H9 (cell line): ENCODE measurements around the gene NEK11. TPM values are rescaled to one million over a fixed set of nuclear protein-coding genes. Genes with fewer than 3 reads are reported as not detected.

Experiments
- DNase-seq: peaks from one replicate; pipeline ENCODE4 v3.0.0-alpha.2; 2017
- H2AFZ ChIP-seq: one replicate; pipeline ENCODE4 v1.6.1; 2013; ENCODE audit warnings: mild to moderate bottlenecking, low read length, control low read depth, moderate library complexity
- H2AK5ac ChIP-seq: 2 replicates; pipeline ENCODE4 v1.6.1; 2013; ENCODE audit warnings: low read length, control low read depth, mixed read lengths; ENCODE audit not compliant: insufficient read length
- H2BK120ac ChIP-seq: one replicate; pipeline ENCODE4 v1.6.1; 2013; ENCODE audit warnings: low read depth, mild to moderate bottlenecking, low read length, control low read depth, inconsistent platforms; ENCODE audit not compliant: poor library complexity, severe bottlenecking
- H2BK12ac ChIP-seq: 2 replicates; pipeline ENCODE4 v1.6.1; 2013; ENCODE audit warnings: low read length, control low read depth, mixed read lengths, low read depth; ENCODE audit not compliant: insufficient read length
- H2BK15ac ChIP-seq: 2 replicates; pipeline ENCODE4 v1.6.1; 2013; ENCODE audit warnings: low read depth, low read length, control low read depth
- H2BK20ac ChIP-seq: one replicate; pipeline ENCODE4 v1.6.1; 2013; ENCODE audit warnings: low read depth, mild to moderate bottlenecking, low read length, control low read depth, inconsistent platforms; ENCODE audit not compliant: poor library complexity, severe bottlenecking
- H2BK5ac ChIP-seq: 2 replicates; pipeline ENCODE4 v1.6.1; 2013; ENCODE audit warnings: low read length, control low read depth, mixed read lengths; ENCODE audit not compliant: insufficient read length
- H3K14ac ChIP-seq: 2 replicates; pipeline ENCODE4 v1.6.1; 2013; ENCODE audit warnings: low read length, control low read depth; ENCODE audit not compliant: insufficient read depth
- H3K18ac ChIP-seq: 2 replicates; pipeline ENCODE4 v1.6.1; 2013; ENCODE audit warnings: low read depth, mild to moderate bottlenecking, mixed read lengths, low read length, control low read depth; ENCODE audit not compliant: insufficient read length
- H3K23ac ChIP-seq: 2 replicates; pipeline ENCODE4 v1.6.1; 2013; ENCODE audit warnings: low read length, control low read depth, mixed read lengths, low read depth; ENCODE audit not compliant: insufficient read length
- H3K23me2 ChIP-seq: 2 replicates; pipeline ENCODE4 v1.6.1; 2013; ENCODE audit warnings: low read depth, mild to moderate bottlenecking, mixed read lengths, low read length, control low read depth; ENCODE audit not compliant: insufficient read length, poor library complexity, severe bottlenecking
- H3K27ac ChIP-seq: 2 replicates; pipeline ENCODE4 v1.5.1; 2013; ENCODE audit warnings: low read length, control low read depth, mixed read lengths, low read depth; ENCODE audit not compliant: insufficient read length
- H3K27me3 ChIP-seq: 2 replicates; pipeline ENCODE4 v1.6.1; 2013; ENCODE audit warnings: low read length, control low read depth, inconsistent platforms; ENCODE audit not compliant: insufficient read depth
- H3K4ac ChIP-seq: 2 replicates; pipeline ENCODE4 v1.6.1; 2013; ENCODE audit warnings: low read depth, mild to moderate bottlenecking, control low read depth, inconsistent platforms, low read length, moderate library complexity
- H3K4me1 ChIP-seq: 2 replicates; pipeline ENCODE4 v1.6.1; 2013; ENCODE audit warnings: low read length, control low read depth, inconsistent platforms; ENCODE audit not compliant: insufficient read depth
- H3K4me2 ChIP-seq: 2 replicates; pipeline ENCODE4 v1.6.1; 2013; ENCODE audit warnings: low read length, control low read depth, mixed read lengths; ENCODE audit not compliant: insufficient read length, insufficient read depth
- H3K56ac ChIP-seq: 2 replicates; pipeline ENCODE4 v1.6.1; 2013; ENCODE audit warnings: low read depth, mild to moderate bottlenecking, mixed read lengths, low read length, control low read depth; ENCODE audit not compliant: insufficient read length
- H3K79me1 ChIP-seq: 2 replicates; pipeline ENCODE4 v1.6.1; 2013; ENCODE audit warnings: low read depth, mild to moderate bottlenecking, moderate library complexity, low read length, control low read depth, inconsistent platforms; ENCODE audit not compliant: insufficient read depth, poor library complexity, severe bottlenecking
- H3K79me2 ChIP-seq: 2 replicates; pipeline ENCODE4 v1.6.1; 2013; ENCODE audit warnings: low read length, control low read depth, inconsistent platforms; ENCODE audit not compliant: insufficient read depth
- H3K9ac ChIP-seq: 2 replicates; pipeline ENCODE4 v1.6.1; 2013; ENCODE audit warnings: low read length, control low read depth, mixed read lengths; ENCODE audit not compliant: insufficient read length; ENCODE audit errors: extremely low read depth
- H3K9me3 ChIP-seq: one replicate; pipeline ENCODE4 v1.6.1; 2013; ENCODE audit warnings: low read depth, low read length, inconsistent platforms; ENCODE audit not compliant: control insufficient read depth
- H3T11ph ChIP-seq: one replicate; pipeline ENCODE4 v1.6.1; 2013; ENCODE audit warnings: mild to moderate bottlenecking, low read length, control low read depth, inconsistent platforms
- H4K20me1 ChIP-seq: one replicate; pipeline ENCODE4 v1.6.1; 2013; ENCODE audit not compliant: control insufficient read depth, insufficient read length, insufficient read depth
- H4K5ac ChIP-seq: 2 replicates; pipeline ENCODE4 v1.6.1; 2013; ENCODE audit warnings: low read depth, mild to moderate bottlenecking, mixed read lengths, low read length, control low read depth; ENCODE audit not compliant: insufficient read length
- H4K8ac ChIP-seq: replicated peaks from 2 replicates; pipeline ENCODE4 v1.6.1; 2013; ENCODE audit warnings: low read length, control low read depth, mixed read lengths, low read depth; ENCODE audit not compliant: insufficient read length
- H4K91ac ChIP-seq: 2 replicates; pipeline ENCODE4 v1.6.1; 2013; ENCODE audit warnings: low read depth, mild to moderate bottlenecking, moderate library complexity, mixed read lengths, low read length, control low read depth; ENCODE audit not compliant: insufficient read length
- H3K27ac Mint-ChIP-seq, 3 experiments: 2 replicates in 2 of 3; 3 replicates in 1 of 3; pipeline ENCODE4 v1.8.0; 2020 to 2021; ENCODE audit warnings: mixed read lengths in 3 of 3, mild to moderate bottlenecking in 1 of 3, moderate library complexity in 1 of 3
- H3K27me3 Mint-ChIP-seq: 2 replicates; pipeline ENCODE4 v1.8.0; 2021; ENCODE audit warnings: low read depth, mild to moderate bottlenecking, moderate library complexity, mixed read lengths
- H3K36me3 Mint-ChIP-seq, 3 experiments: 2 replicates in 2 of 3; 3 replicates in 1 of 3; pipeline ENCODE4 v1.8.0; 2020 to 2021; ENCODE audit warnings: low read depth in 3 of 3, mixed read lengths in 3 of 3; ENCODE audit not compliant: insufficient read depth in 1 of 3
- H3K4me1 Mint-ChIP-seq, 2 experiments: 2 replicates each; pipeline ENCODE4 v1.8.0; 2020; ENCODE audit warnings: mixed read lengths in 2 of 2
- H3K4me3 Mint-ChIP-seq, 2 experiments: 2 replicates in 1 of 2; 3 replicates in 1 of 2; pipeline ENCODE4 v1.8.0; 2020 to 2021; ENCODE audit warnings: mild to moderate bottlenecking in 2 of 2, mixed read lengths in 2 of 2, moderate library complexity in 1 of 2
- H3K9me3 Mint-ChIP-seq, 2 experiments: 2 replicates in 1 of 2; 3 replicates in 1 of 2; pipeline ENCODE4 v1.8.0; 2020; ENCODE audit warnings: mild to moderate bottlenecking in 2 of 2, mixed read lengths in 2 of 2, moderate library complexity in 1 of 2
- WGBS: extraction: QIAGEN DNeasy Blood & Tissue Kit; methylation state at CpG from one replicate; pipeline ENCODE4 v1.1.7; 2013; ENCODE audit warnings: missing lambda C conversion rate, low lambda C conversion rate, mixed read lengths; ENCODE audit not compliant: insufficient read length; ENCODE audit errors: extremely low coverage; 5-methylcytosine and 5-hydroxymethylcytosine counted together
- total RNA-seq: library from RNA; stranded (reverse); gene quantifications from 2 replicates; pipeline ENCODE4 v1.2.1, GENCODE V29; 2021
- TF ChIP-seq, protein P1 (sequence below): fragments of 200-600 bp; sonication (generic); conservative IDR thresholded peaks from 3 replicates; pipeline ENCODE4 v1.8.0; 2021; ENCODE audit warnings: antibody characterized with exemption, mild to moderate bottlenecking

The NEK11 gene
- total RNA-seq, 1 experiment from 2014 or later = 2.5 TPM

DNA sequence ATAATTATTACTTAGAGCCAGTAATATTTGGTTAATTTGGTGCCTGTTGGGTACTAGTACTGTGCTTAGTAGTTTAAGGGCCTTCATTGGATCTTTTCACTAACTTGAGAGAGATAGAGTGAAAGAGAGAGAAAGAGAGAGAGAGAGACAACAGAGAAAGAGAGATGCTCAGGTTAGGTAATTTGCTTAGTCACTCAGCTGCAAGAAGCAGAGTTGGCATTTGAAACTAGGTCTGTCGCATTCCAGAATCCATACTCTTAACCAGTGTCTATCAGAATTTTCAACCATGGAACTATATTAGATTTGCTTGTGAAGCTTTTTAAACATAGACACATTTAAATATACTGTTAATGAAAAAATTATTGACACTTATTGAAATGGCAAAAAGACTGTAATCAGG, 323.8 kb downstream of the NEK11 start:
- no peak overlapping the region for H3K14ac ChIP-seq
- H3K79me2 ChIP-seq = no peaks in the 10 kb centered on the region
- no peak overlapping the region for H3K23ac ChIP-seq
- H2BK12ac ChIP-seq = no peak overlapping the region
- no peak overlapping the region for H3K4me3 Mint-ChIP-seq
- H4K8ac ChIP-seq = no peak overlapping the region
- H3K4me1 ChIP-seq = no peaks in the 10 kb centered on the region; the same call in 1 of the 2 replicates
- H3K4me2 ChIP-seq = no peak overlapping the region
- no peaks in the 10 kb centered on the region; a peak in 1 of 5 replicates for H3K9me3 Mint-ChIP-seq
- no peak overlapping the region for H2BK20ac ChIP-seq
- no peak overlapping the region for H4K5ac ChIP-seq
- H3K79me1 ChIP-seq = no peaks in the 10 kb centered on the region
- H3K27ac Mint-ChIP-seq = peak overlapping the region in 1 of 3 experiments; percentile 32; a peak in 1 of 7 replicates
- WGBS = no CpG with 5 or more reads among the region's 1 CpG
- no peak overlapping the region for H2BK5ac ChIP-seq
- no peak overlapping the region for H3K56ac ChIP-seq
- no peaks in the 10 kb centered on the region for H3K23me2 ChIP-seq
- H3K9me3 ChIP-seq = no peaks in the 10 kb centered on the region
- H3K36me3 Mint-ChIP-seq = no peaks in the 10 kb centered on the region; a peak in 1 of 7 replicates
- TF ChIP-seq, protein P1, sequence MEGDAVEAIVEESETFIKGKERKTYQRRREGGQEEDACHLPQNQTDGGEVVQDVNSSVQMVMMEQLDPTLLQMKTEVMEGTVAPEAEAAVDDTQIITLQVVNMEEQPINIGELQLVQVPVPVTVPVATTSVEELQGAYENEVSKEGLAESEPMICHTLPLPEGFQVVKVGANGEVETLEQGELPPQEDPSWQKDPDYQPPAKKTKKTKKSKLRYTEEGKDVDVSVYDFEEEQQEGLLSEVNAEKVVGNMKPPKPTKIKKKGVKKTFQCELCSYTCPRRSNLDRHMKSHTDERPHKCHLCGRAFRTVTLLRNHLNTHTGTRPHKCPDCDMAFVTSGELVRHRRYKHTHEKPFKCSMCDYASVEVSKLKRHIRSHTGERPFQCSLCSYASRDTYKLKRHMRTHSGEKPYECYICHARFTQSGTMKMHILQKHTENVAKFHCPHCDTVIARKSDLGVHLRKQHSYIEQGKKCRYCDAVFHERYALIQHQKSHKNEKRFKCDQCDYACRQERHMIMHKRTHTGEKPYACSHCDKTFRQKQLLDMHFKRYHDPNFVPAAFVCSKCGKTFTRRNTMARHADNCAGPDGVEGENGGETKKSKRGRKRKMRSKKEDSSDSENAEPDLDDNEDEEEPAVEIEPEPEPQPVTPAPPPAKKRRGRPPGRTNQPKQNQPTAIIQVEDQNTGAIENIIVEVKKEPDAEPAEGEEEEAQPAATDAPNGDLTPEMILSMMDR = no peak
- H2BK15ac ChIP-seq = no peak overlapping the region
- no peak overlapping the region for H3K9ac ChIP-seq
- no peak overlapping the region for H3K18ac ChIP-seq
- no peak overlapping the region for H2AK5ac ChIP-seq
- H3K27me3 ChIP-seq = no peaks in the 10 kb centered on the region
- no peaks in the 10 kb centered on the region for H4K20me1 ChIP-seq
- no peak for DNase-seq
- no peak overlapping the region for H3K4ac ChIP-seq
- no peak overlapping the region for H4K91ac ChIP-seq
- no peak overlapping the region for H3T11ph ChIP-seq
- no peak overlapping the region for H2BK120ac ChIP-seq
- H2AFZ ChIP-seq = no peak overlapping the region
- peaks cover 24 to 27% of the 10 kb centered on the region in 2 experiments for H3K4me1 Mint-ChIP-seq
- no peak overlapping the region for H3K27ac ChIP-seq
- H3K27me3 Mint-ChIP-seq = no peaks in the 10 kb centered on the region
